H1 (cell line): ENCODE data around the gene SPTBN1. TPM values are rescaled to one million over a fixed set of nuclear protein-coding genes. Genes with fewer than 3 reads are reported as not detected.
A peak's percentile ranks its signal among the peaks of the same experiment; 100 is the strongest.

ENCODE experiments used
- CTCF ChIA-PET: fragments of 300-600 bp; sonication (Branson Sonifier 250); formaldehyde crosslinking; loops from one replicate; lab custom pipeline; 2021; ENCODE audit not compliant: partially characterized antibody; lab: Charles Lee
- POLR2A ChIA-PET: fragments of 300-600 bp; sonication (Branson Sonifier 250); formaldehyde crosslinking; loops from one replicate; lab custom pipeline; 2021; ENCODE audit warnings: inconsistent platforms; ENCODE audit not compliant: partially characterized antibody; lab: Charles Lee
- DNase-seq, 2 experiments: peaks; one replicate each; pipeline versions ENCODE4 v3.0.0 to v3.0.0-alpha.2; 2010 to 2022; ENCODE audit warnings: low spot score in 2 of 2, low read depth in 1 of 2, mixed read lengths in 1 of 2
- FAIRE-seq: peaks from 2 replicates; lab custom pipeline; 2011; peaks lifted over from hg19 to GRCh38; lab: Jason Lieb, UNC
- H2AFZ ChIP-seq: 2 replicates; pipeline ENCODE4 v1.8.1; 2012; ENCODE audit warnings: low read length, inconsistent platforms
- H2AK5ac ChIP-seq: 2 replicates; pipeline ENCODE4 v1.6.1; 2013; ENCODE audit warnings: low read depth, low read length
- H2BK120ac ChIP-seq: replicated peaks from 2 replicates; pipeline ENCODE3; 2013; ENCODE audit warnings: low read depth, low read length, inconsistent platforms
- H2BK12ac ChIP-seq: 2 replicates; pipeline ENCODE4 v1.6.1; 2013; ENCODE audit warnings: low read depth, low read length
- H2BK15ac ChIP-seq: 2 replicates; pipeline ENCODE4 v1.6.1; 2013; ENCODE audit warnings: low read length
- H2BK20ac ChIP-seq: 2 replicates; pipeline ENCODE4 v1.6.1; 2013; ENCODE audit warnings: low read length
- H2BK5ac ChIP-seq: 2 replicates; pipeline ENCODE4 v1.6.1; 2013; ENCODE audit warnings: low read depth, low read length
- H3K14ac ChIP-seq: 2 replicates; pipeline ENCODE4 v1.6.1; 2013; ENCODE audit warnings: inconsistent platforms; ENCODE audit not compliant: insufficient read length
- H3K18ac ChIP-seq: 2 replicates; pipeline ENCODE4 v1.6.1; 2013; ENCODE audit warnings: low read length; ENCODE audit errors: extremely low read depth
- H3K23ac ChIP-seq: 2 replicates; pipeline ENCODE4 v1.6.1; 2013; ENCODE audit warnings: inconsistent platforms; ENCODE audit not compliant: insufficient read length
- H3K23me2 ChIP-seq: 2 replicates; pipeline ENCODE4 v1.6.1; 2013; ENCODE audit warnings: low read depth, low read length
- H3K27ac ChIP-seq: 2 replicates; pipeline ENCODE4 v1.6.1; 2011; ENCODE audit warnings: low read depth, low read length, inconsistent platforms
- H3K27me3 ChIP-seq, 4 experiments: replicated peaks in 1 of 4; 1 replicate in 1 of 4; 2 replicates in 3 of 4; pipeline versions ENCODE4 v1.6.1 to v1.8.1; 2011 to 2013; ENCODE audit warnings: low read length in 3 of 4, mild to moderate bottlenecking in 3 of 4, inconsistent platforms in 2 of 4, mixed read lengths in 2 of 4, moderate library complexity in 1 of 4; ENCODE audit not compliant: control insufficient read depth in 3 of 4, insufficient read depth in 3 of 4; ENCODE audit errors: extremely low read depth in 1 of 4
- H3K36me3 ChIP-seq, 4 experiments: 2 replicates each; pipeline versions ENCODE4 v1.6.1 to v1.8.1; 2011 to 2013; ENCODE audit warnings: mild to moderate bottlenecking in 4 of 4, low read length in 3 of 4, moderate library complexity in 2 of 4, control low read depth in 1 of 4, inconsistent platforms in 1 of 4; ENCODE audit not compliant: insufficient read depth in 4 of 4, control insufficient read depth in 2 of 4
- H3K4ac ChIP-seq: replicated peaks from 2 replicates; pipeline ENCODE3; 2013; ENCODE audit warnings: low read length, low read depth, mixed read lengths, inconsistent platforms; ENCODE audit not compliant: insufficient read length
- H3K4me1 ChIP-seq, 4 experiments: replicated peaks in 1 of 4; 1 replicate in 1 of 4; 2 replicates in 3 of 4; pipeline versions ENCODE4 v1.6.1 to v1.8.1; 2011 to 2013; ENCODE audit warnings: low read length in 3 of 4, inconsistent platforms in 2 of 4, mixed read lengths in 1 of 4; ENCODE audit not compliant: insufficient read depth in 4 of 4, control insufficient read depth in 3 of 4
- H3K4me2 ChIP-seq, 2 experiments: 2 replicates each; pipeline versions ENCODE4 v1.6.1 to v1.8.1; 2011 to 2013; ENCODE audit warnings: low read depth in 2 of 2, low read length in 2 of 2, control low read depth in 1 of 2, inconsistent platforms in 1 of 2, mild to moderate bottlenecking in 1 of 2; ENCODE audit not compliant: insufficient read depth in 1 of 2
- H3K4me3 ChIP-seq, 4 experiments: fragments of 200-600, 300-600 bp in 1 of 4; sonication (generic), shearing (Covaris generic), sonication (Bioruptor Twin) in 1 of 4; 2 replicates each; pipeline versions ENCODE4 v1.5.1 to v1.8.1; 2011 to 2016; ENCODE audit warnings: low read length in 4 of 4, low read depth in 3 of 4, control low read depth in 2 of 4, inconsistent platforms in 2 of 4, mild to moderate bottlenecking in 2 of 4, mixed read lengths in 1 of 4, moderate library complexity in 1 of 4; ENCODE audit not compliant: insufficient read depth in 2 of 4; ENCODE audit errors: extremely low read depth in 1 of 4
- H3K56ac ChIP-seq: replicated peaks from 2 replicates; pipeline ENCODE3; 2013; ENCODE audit warnings: low read depth, mild to moderate bottlenecking, mixed read lengths, low read length, inconsistent platforms; ENCODE audit not compliant: insufficient read length
- H3K79me1 ChIP-seq: 2 replicates; pipeline ENCODE4 v1.6.1; 2013; ENCODE audit warnings: low read depth, low read length, control low read depth
- H3K79me2 ChIP-seq, 2 experiments: 2 replicates each; pipeline versions ENCODE4 v1.6.1 to v1.8.1; 2012 to 2013; ENCODE audit warnings: low read length in 2 of 2, mild to moderate bottlenecking in 2 of 2, inconsistent platforms in 1 of 2; ENCODE audit not compliant: insufficient read depth in 2 of 2, control insufficient read depth in 1 of 2
- H3K9ac ChIP-seq, 4 experiments: replicated peaks in 1 of 4; 1 replicate in 1 of 4; 2 replicates in 3 of 4; pipeline versions ENCODE4 v1.6.1 to v1.8.1; 2011 to 2013; ENCODE audit warnings: low read depth in 3 of 4, low read length in 3 of 4, control low read depth in 2 of 4, mild to moderate bottlenecking in 2 of 4, moderate library complexity in 2 of 4, inconsistent platforms in 1 of 4; ENCODE audit errors: extremely low read depth in 1 of 4
- H3K9me3 ChIP-seq, 2 experiments: 2 replicates each; pipeline versions ENCODE4 v1.6.1 to v1.8.1; 2012 to 2013; ENCODE audit warnings: mild to moderate bottlenecking in 2 of 2, moderate library complexity in 2 of 2, control low read depth in 1 of 2, inconsistent platforms in 1 of 2, low read depth in 1 of 2, low read length in 1 of 2, mixed read lengths in 1 of 2; ENCODE audit not compliant: insufficient read depth in 2 of 2
- H4K20me1 ChIP-seq, 2 experiments: replicated peaks in 1 of 2; 2 replicates each; pipeline versions ENCODE3 to v1.8.1; 2011 to 2013; ENCODE audit warnings: inconsistent platforms in 2 of 2, low read length in 2 of 2, mild to moderate bottlenecking in 1 of 2; ENCODE audit not compliant: insufficient read depth in 2 of 2, control insufficient read depth in 1 of 2
- H4K5ac ChIP-seq: 2 replicates; pipeline ENCODE4 v1.6.1; 2013; ENCODE audit warnings: low read length, low read depth, mixed read lengths, inconsistent platforms; ENCODE audit not compliant: insufficient read length
- H4K8ac ChIP-seq: 2 replicates; pipeline ENCODE4 v1.8.0; 2013; ENCODE audit warnings: mild to moderate bottlenecking, moderate library complexity, low read length, inconsistent platforms; ENCODE audit not compliant: insufficient read depth; ENCODE audit errors: extremely low read depth
- H4K91ac ChIP-seq: replicated peaks from 2 replicates; pipeline ENCODE3; 2013; ENCODE audit warnings: low read length, mixed read lengths, inconsistent platforms; ENCODE audit not compliant: insufficient read length
- EGR1 ChIP-seq: IDR thresholded peaks from 2 replicates; pipeline ENCODE4 v1.6.1; 2011; ENCODE audit warnings: low read depth, low read length, borderline replicate concordance
- EZH2 ChIP-seq: fragments of 200-600 bp; sonication (generic); IDR thresholded peaks from 2 replicates; pipeline ENCODE4 v1.7.1; 2012; ENCODE audit warnings: low read depth, mild to moderate bottlenecking, moderate library complexity, low read length, inconsistent platforms; ENCODE audit not compliant: severe bottlenecking
- HDAC2 ChIP-seq, 2 experiments: fragments of 300-600 bp in 1 of 2; sonication (generic) in 1 of 2; IDR thresholded peaks; 2 replicates each; pipeline ENCODE4 v1.6.1; 2011 to 2012; ENCODE audit warnings: low read depth in 2 of 2, low read length in 2 of 2, mild to moderate bottlenecking in 2 of 2, moderate library complexity in 2 of 2, borderline replicate concordance in 1 of 2, inconsistent platforms in 1 of 2
- MAFK ChIP-seq: IDR thresholded peaks from 2 replicates; pipeline ENCODE4 v1.6.1; 2012; ENCODE audit warnings: low read depth, mild to moderate bottlenecking, improper control_type of control experiment, low read length
- RFX5 ChIP-seq: IDR thresholded peaks from 2 replicates; pipeline ENCODE4 v1.6.1; 2011; ENCODE audit warnings: low read depth, low read length, improper control_type of control experiment, borderline replicate concordance
- SP4 ChIP-seq: IDR thresholded peaks from 2 replicates; pipeline ENCODE4 v1.6.1; 2012; ENCODE audit warnings: low read length, inconsistent platforms
- TCF12 ChIP-seq: IDR thresholded peaks from 2 replicates; pipeline ENCODE4 v1.6.1; 2011; ENCODE audit warnings: low read depth, mild to moderate bottlenecking, low read length
- WGBS, 2 experiments: shearing (Covaris generic) in 1 of 2; methylation state at CpG; one replicate each; pipeline versions ENCODE4 v1.1.6 to v1.1.7; 2013 to 2015; ENCODE audit warnings: low lambda C conversion rate in 2 of 2, mixed read lengths in 2 of 2, inconsistent platforms in 1 of 2, low coverage in 1 of 2, missing lambda C conversion rate in 1 of 2; ENCODE audit not compliant: insufficient replicate concordance in 2 of 2, insufficient coverage in 1 of 2, insufficient read length in 1 of 2; ENCODE audit errors: extremely low coverage in 1 of 2, missing lambda C conversion rate in 1 of 2; 5-methylcytosine and 5-hydroxymethylcytosine counted together
- polyA plus RNA-seq, 7 experiments: library from polyadenylated mRNA; depleted of rRNA in 3 of 7; stranded (reverse) in 5 of 7; unstranded in 2 of 7; fragments of >200 nt in 5 of 7; fragments of 200-250 nt in 2 of 7; gene quantifications; 1 replicate in 5 of 7; 2 replicates in 1 of 7; 4 replicates in 1 of 7; pipeline versions ENCODE4 v1.2.1 to v1.2.3, GENCODE V29; 2011 to 2013; ENCODE audit warnings: missing spikeins in 2 of 7, mixed read lengths in 2 of 7
- total RNA-seq: library from RNA; stranded (reverse); fragmentation: NEBNext Ultra II Directional; extraction: Animal tissue kit (Norgen Biotek cat#: 25700); gene quantifications from 2 replicates; pipeline ENCODE4 v1.2.1, GENCODE V29; 2021
- TF ChIP-seq, protein P1 (sequence below), 3 experiments: IDR thresholded peaks; 1 replicate in 2 of 3; 2 replicates in 1 of 3; pipeline versions ENCODE4 v1.5.1 to v1.6.1; 2011; ENCODE audit warnings: low read length in 3 of 3, mild to moderate bottlenecking in 3 of 3, inconsistent platforms in 2 of 3, low read depth in 1 of 3, moderate library complexity in 1 of 3; ENCODE audit not compliant: insufficient read depth in 1 of 3; ENCODE audit errors: control extremely low read depth in 1 of 3
- TF ChIP-seq, protein P2 (sequence below): IDR thresholded peaks from 2 replicates; pipeline ENCODE4 v1.6.1; 2012; ENCODE audit warnings: inconsistent platforms

Gene SPTBN1
- total and polyA plus RNA-seq, 2 of the 8 experiments (the other 6 are each of a cell fraction or from before 2014, with no cell fraction given) = 31.8 to 180 TPM

DNA sequence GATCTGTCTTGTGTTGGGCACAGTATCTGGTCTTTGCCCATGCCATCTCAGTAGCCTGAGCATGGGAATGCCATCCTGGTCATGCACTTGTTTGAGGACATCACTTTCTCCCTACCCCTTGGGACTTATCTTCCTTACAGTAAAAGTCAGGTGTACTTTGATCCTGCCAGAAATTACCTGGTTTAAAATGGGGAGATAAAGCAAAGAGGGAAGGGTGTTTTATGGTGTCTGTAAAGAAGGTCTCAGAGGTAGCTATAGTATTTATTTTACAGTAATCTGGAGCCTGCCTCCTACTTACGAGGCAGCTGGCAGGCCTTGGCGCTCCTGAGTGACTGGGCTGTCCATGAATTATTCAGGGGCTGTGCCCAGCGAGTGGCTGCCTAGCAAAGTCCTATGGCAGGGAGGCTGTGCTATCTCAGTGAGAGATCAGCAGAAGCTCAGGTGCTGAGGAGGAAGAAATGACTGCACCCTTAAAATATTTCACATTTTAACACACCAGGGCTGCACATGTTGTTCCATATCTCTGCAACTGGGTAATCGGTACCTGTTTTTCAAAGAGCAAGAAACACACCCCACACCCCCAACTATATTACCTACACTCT is 93.9 kb downstream of the SPTBN1 start:
- Histone ChIP-seq H4K91ac (no peak overlapping the region), H2BK5ac (no peak overlapping the region), H3K4me2 (no peak overlapping the region), H4K20me1 (peaks cover 0 to 2% of the 10 kb centered on the region in 2 experiments), H3K9ac (no peak overlapping the region), H3K23me2 (no peaks in the 10 kb centered on the region; the same call in 1 of the 2 replicates), H2BK15ac (0 out of 2 replicates have a peak overlapping the region, but pooled peaks have one; percentile 11), H2BK20ac (no peak overlapping the region), H3K4me3 (no peak overlapping the region), H3K14ac (no peak overlapping the region), H3K27me3 (no peaks in the 10 kb centered on the region), H3K9me3 (no peaks in the 10 kb centered on the region), H2AFZ (no peak overlapping the region), H4K5ac (no peak overlapping the region), H3K23ac (no peak overlapping the region), H3K79me2 (no peaks in the 10 kb centered on the region), H2BK120ac (no peak overlapping the region), H3K56ac (no peak overlapping the region), H3K4me1 (peaks cover 2 to 8% (median 6%) of the 10 kb centered on the region in 4 experiments; a peak in 5 of 7 replicates), H3K27ac (no peak overlapping the region), H3K36me3 (no peaks in the 10 kb centered on the region), H2AK5ac (no peak overlapping the region), H3K4ac (no peak overlapping the region), H3K79me1 (no peaks in the 10 kb centered on the region; the same call in 1 of the 2 replicates), H2BK12ac (no peak overlapping the region), H3K18ac (no peak overlapping the region), H4K8ac (no peak overlapping the region)
- WGBS, 2 experiments = 90% methylated on average over 4 of the region's 4 CpGs; no CpG with 5 or more reads in 1 of the 2 experiments
- DNase-seq (no peak), FAIRE-seq (no peak)
- ChIA-PET CTCF (interaction anchor here (0.8 to 1.1 kb wide), 4 partner anchors 10 to 89 kb away, joined by 3 read pairs; no protein-coding TSS in a partner anchor), POLR2A (interaction anchor here (1.9 to 5.3 kb wide), 2 partner anchors 9 to 26 kb away, joined by 4 to 28 read pairs; no protein-coding TSS in a partner anchor)
- TF ChIP-seq, protein P1, sequence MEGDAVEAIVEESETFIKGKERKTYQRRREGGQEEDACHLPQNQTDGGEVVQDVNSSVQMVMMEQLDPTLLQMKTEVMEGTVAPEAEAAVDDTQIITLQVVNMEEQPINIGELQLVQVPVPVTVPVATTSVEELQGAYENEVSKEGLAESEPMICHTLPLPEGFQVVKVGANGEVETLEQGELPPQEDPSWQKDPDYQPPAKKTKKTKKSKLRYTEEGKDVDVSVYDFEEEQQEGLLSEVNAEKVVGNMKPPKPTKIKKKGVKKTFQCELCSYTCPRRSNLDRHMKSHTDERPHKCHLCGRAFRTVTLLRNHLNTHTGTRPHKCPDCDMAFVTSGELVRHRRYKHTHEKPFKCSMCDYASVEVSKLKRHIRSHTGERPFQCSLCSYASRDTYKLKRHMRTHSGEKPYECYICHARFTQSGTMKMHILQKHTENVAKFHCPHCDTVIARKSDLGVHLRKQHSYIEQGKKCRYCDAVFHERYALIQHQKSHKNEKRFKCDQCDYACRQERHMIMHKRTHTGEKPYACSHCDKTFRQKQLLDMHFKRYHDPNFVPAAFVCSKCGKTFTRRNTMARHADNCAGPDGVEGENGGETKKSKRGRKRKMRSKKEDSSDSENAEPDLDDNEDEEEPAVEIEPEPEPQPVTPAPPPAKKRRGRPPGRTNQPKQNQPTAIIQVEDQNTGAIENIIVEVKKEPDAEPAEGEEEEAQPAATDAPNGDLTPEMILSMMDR (IDR thresholded peaks at IDR 0.05; ENCODE audit: control extremely low read depth in 1 of 3, insufficient read depth in 1 of 3, low read depth in 1 of 3, low read length in 3 of 3) = no peak
- TF ChIP-seq EGR1 (no peak), HDAC2 (IDR thresholded peaks at IDR 0.05; ENCODE audit: borderline replicate concordance in 1 of 2, low read depth in 2 of 2, low read length in 2 of 2) (no peak), SP4 (no peak), RFX5 (no peak), EZH2 (no peak), MAFK (no peak), TCF12 (no peak)
- TF ChIP-seq, protein P2, sequence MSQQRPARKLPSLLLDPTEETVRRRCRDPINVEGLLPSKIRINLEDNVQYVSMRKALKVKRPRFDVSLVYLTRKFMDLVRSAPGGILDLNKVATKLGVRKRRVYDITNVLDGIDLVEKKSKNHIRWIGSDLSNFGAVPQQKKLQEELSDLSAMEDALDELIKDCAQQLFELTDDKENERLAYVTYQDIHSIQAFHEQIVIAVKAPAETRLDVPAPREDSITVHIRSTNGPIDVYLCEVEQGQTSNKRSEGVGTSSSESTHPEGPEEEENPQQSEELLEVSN = no peak
